Mucosa of rectum (tissue), 2 donors: ENCODE results near the gene FLNB.
"Not testable (repeated sequence)": the region's sequence is repeated elsewhere in the genome, so short reads cannot be mapped to it uniquely, and the experiment has no call there.

ENCODE experiments used
- H3K27ac ChIP-seq, 2 donors: one replicate each; pipeline ENCODE4 v1.7.0; 2013; ENCODE audit warnings: inconsistent platforms in 2 of 2, low read depth in 2 of 2, low read length in 2 of 2
- H3K27me3 ChIP-seq, 2 donors: one replicate each; pipeline ENCODE4 v1.7.0; 2013; ENCODE audit warnings: low read length in 2 of 2; ENCODE audit not compliant: control insufficient read depth in 2 of 2, insufficient read depth in 2 of 2
- H3K36me3 ChIP-seq, 2 donors: one replicate each; pipeline ENCODE4 v1.7.0; 2013; ENCODE audit warnings: low read length in 2 of 2; ENCODE audit not compliant: control insufficient read depth in 2 of 2, insufficient read depth in 2 of 2
- H3K4me1 ChIP-seq, 2 donors: one replicate each; pipeline ENCODE4 v1.7.0; 2013; ENCODE audit warnings: low read length in 2 of 2, mild to moderate bottlenecking in 1 of 2; ENCODE audit not compliant: control insufficient read depth in 2 of 2, insufficient read depth in 2 of 2
- H3K4me3 ChIP-seq, 2 donors: one replicate each; pipeline ENCODE4 v1.7.0; 2013; ENCODE audit warnings: low read length in 2 of 2
- H3K9ac ChIP-seq, 2 donors: one replicate each; pipeline ENCODE4 v1.7.0; 2013; ENCODE audit warnings: low read length in 2 of 2, low read depth in 1 of 2, mild to moderate bottlenecking in 1 of 2
- H3K9me3 ChIP-seq, 2 donors: one replicate each; pipeline ENCODE4 v1.7.0; 2013; ENCODE audit warnings: low read length in 2 of 2; ENCODE audit not compliant: control insufficient read depth in 2 of 2
- donor health status: healthy.
- donor health status: Normal muscosa, but diverticular disease.

The FLNB gene

GRCh38 chr3:58051658-58052261 is 43.5 kb downstream of the FLNB start:
- Histone ChIP-seq H3K4me1 (peaks cover 26 to 36% of the 10 kb centered on the region in 2 donors), H3K27ac (peak overlapping the region; percentile 61 to 74)
- not testable (repeated sequence) for H3K4me3 ChIP-seq

GRCh38 chr3:58052373-58053273 is 44.4 kb downstream of the FLNB start:
- Histone ChIP-seq H3K9me3 (no peaks in the 10 kb centered on the region), H3K36me3 (peaks cover 5% of the 10 kb centered on the region in 2 donors), H3K27ac (peak overlapping the region; percentile 61 to 74), H3K27me3 (no peaks in the 10 kb centered on the region), H3K9ac (peak overlapping the region in 1 of 2 donors; percentile 5), H3K4me1 (peaks cover 26 to 36% of the 10 kb centered on the region in 2 donors), H3K4me3 (no peak overlapping the region)

More at GRCh38 chr3:58051658-58052261, 43.5 kb downstream of the FLNB start:
- H3K9ac ChIP-seq, H3K27me3 ChIP-seq, H3K9me3 ChIP-seq, H3K36me3 ChIP-seq: not testable (repeated sequence)

DNA sequence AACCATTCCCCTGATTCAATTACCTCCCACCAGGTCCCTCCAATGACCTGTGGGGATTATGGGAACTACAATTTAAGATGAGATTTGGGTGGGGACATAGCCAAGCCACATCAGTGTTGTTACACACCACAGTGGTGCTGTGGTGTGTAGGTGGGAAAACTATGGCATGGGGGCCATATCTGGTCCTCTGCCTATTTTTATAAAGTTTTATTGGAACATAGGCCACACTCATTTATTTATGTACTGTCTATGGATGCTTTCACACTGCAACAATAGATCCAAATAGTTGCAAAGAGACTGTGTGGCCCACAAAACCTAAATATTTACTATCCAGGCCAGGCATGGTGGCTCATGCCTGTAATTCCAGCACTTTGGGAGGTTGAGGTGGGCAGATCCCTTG is 46.4 kb downstream of the FLNB start:
- Histone ChIP-seq H3K9me3 (no peaks in the 10 kb centered on the region), H3K4me1 (peaks cover 20 to 36% of the 10 kb centered on the region in 2 donors), H3K4me3 (no peak overlapping the region), H3K27ac (no peak overlapping the region), H3K36me3 (peaks cover 5 to 13% of the 10 kb centered on the region in 2 donors), H3K9ac (no peak overlapping the region), H3K27me3 (no peaks in the 10 kb centered on the region)

DNA sequence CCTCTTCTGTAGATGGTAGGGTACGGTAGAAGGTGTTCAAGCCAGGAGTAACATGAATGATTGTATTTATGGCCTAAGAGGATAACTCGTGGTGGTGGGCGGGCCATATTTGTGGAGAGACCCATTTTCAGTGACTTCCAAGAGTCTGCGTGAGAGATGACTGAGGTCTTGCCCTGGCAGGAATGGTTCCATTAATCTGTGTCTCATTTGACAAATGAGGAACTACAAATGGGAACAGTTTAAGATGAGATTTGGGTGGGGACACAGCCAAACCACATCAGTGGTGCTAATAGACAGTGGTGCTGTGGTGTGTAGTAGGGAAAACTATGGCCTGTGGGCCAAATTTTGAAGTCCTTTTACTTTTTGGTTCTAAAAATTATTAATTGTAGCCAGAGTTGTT is 47.1 kb downstream of the FLNB start:
- H3K27ac ChIP-seq, result no peak overlapping the region
- H3K9me3 ChIP-seq, result no peaks in the 10 kb centered on the region
- peaks cover 5 to 13% of the 10 kb centered on the region in 2 donors for H3K36me3 ChIP-seq
- H3K4me1 ChIP-seq, result peaks cover 24 to 42% of the 10 kb centered on the region in 2 donors
- no peak overlapping the region for H3K9ac ChIP-seq
- H3K4me3 ChIP-seq, result no peak overlapping the region
- H3K27me3 ChIP-seq, result no peaks in the 10 kb centered on the region

- not testable (repeated sequence) for H3K4me3 ChIP-seq, H3K9me3 ChIP-seq, H3K27ac ChIP-seq, H3K27me3 ChIP-seq, H3K9ac ChIP-seq
- Histone ChIP-seq H3K4me1 (peaks cover 26 to 47% of the 10 kb centered on the region in 2 donors), H3K36me3 (peaks cover 5 to 13% of the 10 kb centered on the region in 2 donors)
These were observed 47.7 kb downstream of the FLNB start for GRCh38 chr3:58055891-58056290.

GRCh38 chr3:58058361-58059263 is 50.4 kb downstream of the FLNB start:
- Histone ChIP-seq H3K4me3 (no peak overlapping the region), H3K27ac (peak overlapping the region; percentile 50 to 72), H3K9me3 (no peaks in the 10 kb centered on the region), H3K4me1 (peaks cover 24 to 30% of the 10 kb centered on the region in 2 donors), H3K9ac (peak overlapping the region in 1 of 2 donors; percentile 35), H3K36me3 (peaks cover 5 to 10% of the 10 kb centered on the region in 2 donors), H3K27me3 (no peaks in the 10 kb centered on the region)

- H3K27me3 ChIP-seq, result no peaks in the 10 kb centered on the region
- H3K4me3 ChIP-seq, result no peak overlapping the region
- peaks cover 24 to 30% of the 10 kb centered on the region in 2 donors for H3K4me1 ChIP-seq
- no peaks in the 10 kb centered on the region for H3K9me3 ChIP-seq
- peak overlapping the region; percentile 50 to 72 for H3K27ac ChIP-seq
- peak overlapping the region in 1 of 2 donors; percentile 35 for H3K9ac ChIP-seq
- peaks cover 5 to 10% of the 10 kb centered on the region in 2 donors for H3K36me3 ChIP-seq
These were observed 51.4 kb downstream of the FLNB start for GRCh38 chr3:58059349-58060321.

DNA sequence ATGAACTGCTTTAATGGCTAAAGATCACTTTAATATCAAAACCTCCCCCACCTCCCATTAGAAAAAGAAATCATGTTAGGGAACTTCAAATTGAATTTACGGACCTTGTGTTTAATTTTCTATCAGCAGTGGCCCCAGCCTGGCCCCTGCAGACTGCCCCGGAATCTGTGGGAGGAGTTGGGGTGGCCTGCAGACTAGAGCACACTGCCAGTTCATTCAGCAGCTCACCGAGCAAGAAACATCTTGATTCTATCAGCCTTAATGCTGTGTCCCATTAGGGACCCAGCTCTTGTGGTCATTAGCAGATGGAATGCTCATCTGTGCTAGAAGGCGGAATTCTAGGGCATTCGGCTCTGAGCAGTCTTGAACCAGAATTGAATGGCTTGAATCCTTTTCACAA is 54.2 kb downstream of the FLNB start:
- no peak overlapping the region for H3K9ac ChIP-seq
- H3K4me1 ChIP-seq, result peaks cover 24 to 34% of the 10 kb centered on the region in 2 donors
- H3K36me3 ChIP-seq, result peaks cover 2 to 10% of the 10 kb centered on the region in 2 donors
- H3K4me3 ChIP-seq, result no peak overlapping the region
- H3K9me3 ChIP-seq, result no peaks in the 10 kb centered on the region
- H3K27me3 ChIP-seq, result no peaks in the 10 kb centered on the region
- peak overlapping the region in 1 of 2 donors; percentile 44 for H3K27ac ChIP-seq
